ENCODE data around the gene TRAF7.
"Not testable (repeated sequence)": the region's sequence is repeated elsewhere in the genome, so short reads cannot be mapped to it uniquely, and the experiment has no call there.

Gene TRAF7

DNA sequence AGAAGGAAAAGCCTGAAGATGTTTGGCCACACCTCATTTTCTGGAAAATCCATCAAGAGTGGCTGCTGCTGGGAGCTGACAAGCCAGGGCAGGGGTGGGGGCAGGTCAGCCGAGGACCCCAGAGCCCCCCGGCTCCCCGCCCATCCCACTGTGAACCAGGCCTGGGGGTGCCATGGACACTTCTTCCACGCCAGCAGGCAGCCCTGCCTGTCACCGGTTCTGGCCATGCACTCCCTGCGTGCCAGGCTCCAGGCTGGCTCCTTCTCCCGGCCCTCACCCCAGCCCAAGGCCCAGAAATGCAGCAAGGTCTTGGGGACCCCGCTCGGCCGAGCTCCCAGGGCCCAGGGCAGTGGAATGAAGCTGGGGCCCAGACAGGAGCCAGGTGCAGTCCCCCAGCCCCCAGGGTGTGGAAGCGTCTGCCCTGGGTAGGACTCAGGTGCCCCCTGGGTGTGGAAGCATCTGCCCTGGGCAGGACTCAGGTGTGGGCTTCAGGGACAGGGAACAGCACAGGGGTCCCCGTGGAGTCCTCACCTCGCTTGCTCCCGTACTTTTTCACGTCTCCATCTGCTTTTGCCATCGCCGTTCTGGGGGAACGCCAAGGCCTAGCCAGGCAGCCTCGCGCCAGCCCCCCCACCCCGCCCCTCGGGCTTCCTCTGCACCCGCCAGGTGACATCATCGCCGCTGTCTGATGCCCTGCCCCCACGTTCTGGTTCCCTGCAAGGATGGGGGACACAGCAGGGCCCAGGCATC, 32.5 kb upstream of the TRAF7 start:
- DNase-seq, result not testable (repeated sequence)

DNA sequence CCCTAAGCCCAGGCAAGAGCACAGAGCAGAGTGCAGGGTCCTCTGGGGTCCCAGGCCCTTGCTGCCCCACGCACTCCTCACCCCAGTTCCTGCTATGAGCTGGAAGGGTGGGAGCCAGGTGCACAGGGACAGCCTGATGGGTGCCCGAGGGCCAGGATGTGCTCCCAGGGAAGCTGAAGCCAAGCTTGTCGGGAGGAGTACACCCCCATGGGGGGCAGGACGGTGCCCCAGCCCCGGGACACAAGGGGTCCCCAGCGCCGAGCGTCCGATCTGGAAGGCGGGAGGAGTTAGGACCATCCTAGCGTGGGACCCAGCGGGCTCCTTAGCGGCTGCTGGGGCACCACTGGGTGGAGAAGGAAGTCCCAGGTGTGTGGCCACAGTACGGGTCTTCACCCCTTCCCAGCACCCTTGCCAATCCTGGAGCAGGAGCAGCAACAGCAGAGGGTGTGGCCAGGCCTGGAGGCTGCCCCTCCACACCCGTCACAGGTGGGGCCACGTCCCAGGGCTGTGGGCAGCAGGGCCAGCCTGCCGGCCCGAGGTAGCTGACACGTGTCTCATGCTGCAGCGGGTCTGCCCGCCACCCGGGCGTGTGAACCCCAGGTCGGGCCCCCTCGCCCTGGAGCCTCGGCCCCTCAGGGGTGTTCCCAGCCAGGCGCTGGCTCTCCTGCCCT, 31.7 kb upstream of the TRAF7 start:
- not testable (repeated sequence) for DNase-seq

DNA sequence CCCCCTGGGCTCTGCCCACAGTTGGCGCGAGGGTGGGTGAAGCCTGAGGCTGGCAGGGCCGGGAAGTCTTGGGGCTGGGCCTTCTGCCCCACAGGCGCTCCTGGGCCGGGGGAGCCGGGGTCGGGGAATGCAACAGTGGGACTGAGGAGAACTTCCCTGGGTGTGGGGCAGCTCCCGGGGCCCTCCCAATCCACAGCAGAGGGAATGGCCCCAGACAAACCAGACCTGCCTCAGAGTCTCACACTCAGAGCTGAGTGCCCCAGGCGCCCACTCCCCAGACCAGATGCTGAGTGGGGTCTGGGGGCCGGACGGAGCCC, 31.2 kb upstream of the TRAF7 start:
- not testable (repeated sequence) for DNase-seq

GRCh38 chr16:2124694-2125444, 30.7 kb upstream of the TRAF7 start:
- not testable (repeated sequence) for DNase-seq

DNA sequence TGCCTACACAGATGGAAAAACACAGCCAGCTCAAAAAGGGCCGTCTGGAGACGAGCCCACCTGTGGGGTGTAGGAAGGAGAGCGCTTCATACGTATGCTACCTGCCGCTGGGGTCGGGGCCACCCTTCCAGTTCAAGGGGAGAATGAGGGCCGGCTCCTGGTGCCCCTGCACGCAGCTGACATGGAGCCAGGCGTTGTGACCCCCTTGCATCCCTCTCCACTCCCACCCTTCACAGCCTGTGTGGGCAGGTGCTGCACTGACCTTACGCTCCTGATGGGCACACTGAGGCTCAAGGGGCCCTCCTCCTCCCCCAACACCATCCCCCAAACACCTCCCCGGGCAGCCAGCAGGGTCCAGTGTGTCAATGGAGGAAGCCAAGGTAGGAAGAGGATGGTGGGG, 30.0 kb upstream of the TRAF7 start:
- not testable (repeated sequence) for DNase-seq

DNA sequence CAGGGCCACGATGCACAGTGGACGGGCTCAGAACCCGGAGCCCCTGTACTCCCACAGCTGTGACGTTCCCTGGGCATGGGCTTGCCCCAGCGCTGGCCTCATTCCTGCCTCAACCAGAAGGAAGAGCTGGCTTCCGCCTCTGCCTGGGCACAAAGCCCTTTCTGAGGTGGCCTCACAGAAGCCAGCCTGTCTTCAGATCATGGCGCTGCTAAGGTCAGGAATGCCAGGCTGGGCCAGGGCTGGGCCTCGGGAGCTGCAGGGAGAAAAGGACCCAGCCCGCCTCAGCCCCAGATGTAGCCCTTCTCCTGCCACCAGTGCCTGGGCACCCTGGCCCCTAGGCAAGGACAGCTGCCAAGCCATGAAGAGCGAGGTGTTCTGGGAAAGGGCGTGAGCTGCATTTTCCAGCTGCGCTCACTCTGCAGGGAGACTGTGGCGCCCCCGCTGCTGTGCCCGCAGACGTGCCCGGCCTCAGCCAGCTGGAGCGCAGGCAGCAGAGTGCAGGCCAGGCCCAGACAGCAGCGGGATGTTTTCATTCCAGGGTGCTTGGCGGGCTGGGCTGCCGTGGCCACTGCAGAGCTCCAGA, 29.3 kb upstream of the TRAF7 start:
- not testable (repeated sequence) for DNase-seq

DNA sequence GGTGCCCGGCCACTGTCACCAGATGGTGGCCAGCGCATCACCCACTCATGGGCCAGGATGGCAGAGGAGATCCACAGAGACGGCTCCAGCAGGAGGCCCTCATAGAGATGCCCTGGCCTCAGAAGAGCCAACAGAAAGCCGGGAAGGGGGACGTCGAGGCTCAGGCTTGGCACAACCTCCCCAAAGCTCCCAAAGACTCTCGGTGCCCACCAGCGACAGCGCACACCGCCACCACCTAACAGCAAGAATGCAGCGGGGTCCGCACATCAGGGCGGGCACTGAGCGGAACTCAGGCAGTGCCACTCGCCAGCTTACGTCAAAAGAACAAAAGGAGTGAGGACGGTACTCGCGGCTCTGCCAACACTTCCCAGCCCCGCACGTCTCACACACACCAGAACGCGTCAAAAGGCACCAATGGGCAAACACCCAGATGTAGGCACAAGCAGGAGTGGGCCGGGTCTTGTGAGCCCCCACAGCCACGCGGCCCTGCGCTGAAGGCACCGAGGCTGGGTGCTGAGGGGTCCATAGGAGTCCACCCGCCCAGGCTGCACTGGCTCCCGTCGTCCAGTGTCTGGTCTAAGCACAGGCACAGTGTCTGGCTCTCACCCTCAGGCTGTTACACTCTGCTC, 28.5 kb upstream of the TRAF7 start:
- DNase-seq, result not testable (repeated sequence)

DNA sequence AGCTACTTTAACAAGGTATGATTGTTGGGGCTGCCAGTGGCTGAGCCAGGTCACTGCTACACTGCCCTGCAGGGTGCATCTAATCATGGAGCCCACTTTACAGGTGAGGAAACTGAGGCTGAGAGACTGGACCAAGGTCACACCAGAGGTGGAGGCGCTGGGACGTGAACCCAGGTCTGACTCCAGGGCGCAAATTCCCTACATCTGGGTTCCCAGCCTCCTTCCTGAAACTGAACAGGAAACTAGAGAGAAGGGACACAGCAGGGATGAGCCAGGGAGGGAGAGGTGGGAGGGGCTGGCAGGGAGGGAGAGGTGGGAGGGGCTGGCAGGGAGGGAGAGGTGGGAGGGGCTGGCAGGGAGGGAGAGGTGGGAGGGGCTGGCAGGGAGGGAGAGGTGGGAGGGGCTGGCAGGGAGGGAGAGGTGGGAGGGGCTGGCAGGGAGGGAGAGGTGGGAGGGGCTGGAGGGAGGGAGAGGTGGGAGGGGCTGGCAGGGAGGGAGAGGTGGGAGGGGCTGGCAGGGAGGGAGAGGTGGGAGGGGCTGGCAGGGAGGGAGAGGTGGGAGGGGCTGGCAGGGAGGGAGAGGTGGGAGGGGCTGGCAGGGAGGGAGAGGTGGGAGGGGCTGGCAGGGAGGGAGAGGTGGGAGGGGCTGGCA, 27.8 kb upstream of the TRAF7 start:
- DNase-seq, result peak; percentile 51

GRCh38 chr16:2129251-2129650, 26.3 kb upstream of the TRAF7 start:
- not testable (repeated sequence) for DNase-seq

- DNase-seq, result not testable (repeated sequence)
Observed at GRCh38 chr16:2129890-2130447, 25.6 kb upstream of the TRAF7 start.

- not testable (repeated sequence) for DNase-seq
Observed at GRCh38 chr16:2133797-2134196, 21.8 kb upstream of the TRAF7 start.

DNA sequence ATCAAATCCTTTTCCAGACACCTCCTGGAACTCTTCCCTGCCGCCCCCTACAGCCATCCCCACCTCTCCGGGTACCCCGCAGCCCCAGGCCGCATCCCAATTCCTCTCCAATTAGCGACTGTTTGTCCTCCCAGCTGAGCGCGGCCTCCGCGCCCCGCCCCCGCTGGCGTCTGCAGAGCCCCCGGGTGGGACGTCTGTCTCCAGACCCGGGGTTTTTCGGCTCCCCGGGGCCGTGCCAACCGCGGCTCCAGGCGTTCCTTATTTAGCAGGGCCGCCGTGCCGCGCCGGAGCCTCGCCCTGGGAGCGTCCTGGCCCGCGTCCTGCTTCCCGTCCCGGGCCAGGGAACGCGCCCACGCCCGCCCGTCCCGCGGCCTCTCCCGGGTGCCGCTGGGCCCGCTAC, 20.5 kb upstream of the TRAF7 start:
- DNase-seq, result not testable (repeated sequence)

DNA sequence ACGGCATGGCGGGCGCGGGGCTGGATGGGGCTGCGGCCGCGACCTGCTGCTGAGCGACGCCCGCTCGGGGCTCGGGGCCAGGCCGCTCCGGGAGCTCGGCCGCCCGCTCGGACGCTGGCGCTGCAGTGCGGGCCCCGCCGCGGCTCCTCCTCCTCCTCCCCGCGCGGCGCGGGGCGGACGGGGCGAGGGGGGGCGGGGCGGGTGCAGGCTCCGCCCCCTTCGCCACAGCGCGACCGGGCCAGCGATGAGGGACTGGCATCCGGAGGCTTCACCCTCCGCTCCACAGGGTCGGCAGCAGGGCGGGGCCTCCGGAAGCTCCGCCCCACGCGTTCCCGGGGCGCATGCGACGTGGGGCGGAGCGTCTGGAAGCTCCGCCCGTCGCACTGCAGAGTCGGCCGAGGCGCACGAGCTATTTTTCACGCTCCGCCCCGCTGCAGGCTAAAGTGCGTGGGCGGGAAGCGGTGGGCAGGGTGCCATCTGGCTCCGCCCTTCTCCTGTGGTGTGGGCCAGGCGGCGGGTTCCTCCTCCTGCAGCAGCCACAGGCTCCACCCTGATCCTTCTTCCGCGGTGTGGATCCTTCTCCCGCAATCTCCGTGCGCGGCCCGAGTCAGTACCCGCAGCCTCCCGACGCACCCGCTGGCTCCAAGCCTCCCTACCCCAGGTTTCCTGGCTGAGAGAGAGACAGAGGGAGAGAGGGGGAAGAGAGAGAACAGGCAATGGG, 19.7 kb upstream of the TRAF7 start, which contains the start of gene PKD1:
PKD1 (minus strand) TSS at position 129 of the 721 bp plus-strand sequence. CDS start 209 bp downstream, outside the sequence.
- peak; percentile 98 for DNase-seq

DNA sequence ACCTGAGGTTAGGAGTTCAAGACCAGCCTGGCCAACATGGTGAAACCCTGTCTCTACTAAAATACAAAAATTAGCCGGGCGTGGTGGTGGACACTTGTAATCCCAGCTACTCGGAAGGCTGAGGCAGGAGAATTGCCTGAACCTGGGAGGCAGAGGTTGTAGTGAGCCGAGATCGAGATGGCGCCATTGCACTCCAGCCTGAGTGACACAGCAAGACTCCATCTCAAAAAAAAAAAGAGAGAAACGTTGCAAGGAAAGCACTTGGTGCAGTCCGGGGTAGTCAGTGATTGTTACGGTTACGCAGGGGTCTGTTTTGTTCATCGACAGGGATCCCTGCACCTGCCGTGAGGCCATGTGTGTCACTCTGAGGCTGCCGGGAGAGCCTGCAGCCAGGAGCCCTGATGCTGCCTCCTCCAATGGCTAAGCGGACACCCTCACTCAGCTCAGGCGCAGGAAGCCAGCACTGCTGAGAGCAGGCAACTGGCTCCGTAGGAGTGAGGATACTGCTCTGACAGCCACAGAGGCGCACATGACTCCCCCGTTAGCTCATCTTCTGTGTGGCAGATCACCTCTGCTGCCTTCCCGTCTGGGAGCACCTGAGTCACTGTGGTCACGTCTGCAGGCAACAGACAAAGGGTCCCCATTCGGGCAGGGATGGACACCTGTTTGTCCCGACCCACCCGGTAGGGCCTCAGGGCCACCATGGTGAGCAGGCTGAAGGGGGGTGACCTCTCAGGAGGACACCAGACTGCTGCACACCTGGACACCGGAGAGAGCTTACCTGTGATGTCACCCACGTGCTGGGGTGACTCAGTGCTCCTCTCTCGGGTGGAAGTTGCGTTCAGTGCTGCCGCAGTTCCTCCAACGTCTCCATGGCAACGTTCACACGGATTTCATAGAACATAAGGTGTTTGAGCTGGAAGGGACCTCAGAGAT, 12.4 kb upstream of the TRAF7 start:
- DNase-seq, result no peak

- no peak for DNase-seq
Observed at GRCh38 chr16:2143878-2144485, 11.6 kb upstream of the TRAF7 start.

DNA sequence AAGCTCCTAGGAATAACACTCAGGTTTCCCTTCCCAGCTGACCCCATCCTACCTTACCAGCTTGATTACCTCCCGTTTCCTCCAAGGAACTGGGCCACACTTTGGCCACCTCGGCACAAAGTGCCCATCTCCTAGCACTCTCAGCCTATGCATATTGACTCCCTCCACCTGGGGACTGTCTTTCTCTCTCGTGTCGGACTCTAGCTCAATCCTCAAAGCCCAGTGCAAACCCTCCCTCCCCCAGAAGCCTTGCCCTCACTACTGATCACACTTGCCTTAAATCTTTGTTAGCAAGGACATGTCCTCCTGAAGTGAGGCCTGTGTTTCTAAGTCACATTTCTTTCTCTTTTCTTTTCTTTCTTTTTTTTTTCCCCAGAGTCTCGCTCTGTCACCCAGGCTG, 9.7 kb upstream of the TRAF7 start:
- no peak for DNase-seq

GRCh38 chr16:2147378-2147777, 8.2 kb upstream of the TRAF7 start:
- no peak for DNase-seq

- DNase-seq, result peak; percentile 55
Observed at GRCh38 chr16:2147981-2148671, 7.5 kb upstream of the TRAF7 start, which contains the start of gene RAB26. Gene RAB26, plus strand, starts transcription at chr16:2148625. Its CDS starts 159 bp downstream, at chr16:2148784.

Data from CD4-positive, alpha-beta T cell treated with Interleukin-17A for 1 hour (primary cell).